ENCODE data around the gene TMEM234. TPM values are rescaled to one million over a fixed set of nuclear protein-coding genes. Genes with fewer than 3 reads are reported as not detected.

Gene TMEM234
- polyA plus RNA-seq (2011; rRNA removed), result 8.4 and 10.9 TPM in 2 replicates
- 9.1 and 9.6 TPM in 2 replicates for polyA plus RNA-seq (2012; cell fraction: cytosol; rRNA removed)
- 17.3 and 21.7 TPM in 2 replicates for polyA plus RNA-seq (2012; cell fraction: nucleus; rRNA removed)
- polyA plus RNA-seq (2017; fragmentation: RNase III; extraction: RNeasy Plus Mini Kit Qiagen cat#74134 plus additional on column Dnase treatment), result 12.0 to 12.1 TPM (median 12.0 TPM) in 3 replicates
- 18.8 and 20.0 TPM in 2 replicates for polyA minus RNA-seq (2011; rRNA and poly(A)+ RNA removed)

DNA sequence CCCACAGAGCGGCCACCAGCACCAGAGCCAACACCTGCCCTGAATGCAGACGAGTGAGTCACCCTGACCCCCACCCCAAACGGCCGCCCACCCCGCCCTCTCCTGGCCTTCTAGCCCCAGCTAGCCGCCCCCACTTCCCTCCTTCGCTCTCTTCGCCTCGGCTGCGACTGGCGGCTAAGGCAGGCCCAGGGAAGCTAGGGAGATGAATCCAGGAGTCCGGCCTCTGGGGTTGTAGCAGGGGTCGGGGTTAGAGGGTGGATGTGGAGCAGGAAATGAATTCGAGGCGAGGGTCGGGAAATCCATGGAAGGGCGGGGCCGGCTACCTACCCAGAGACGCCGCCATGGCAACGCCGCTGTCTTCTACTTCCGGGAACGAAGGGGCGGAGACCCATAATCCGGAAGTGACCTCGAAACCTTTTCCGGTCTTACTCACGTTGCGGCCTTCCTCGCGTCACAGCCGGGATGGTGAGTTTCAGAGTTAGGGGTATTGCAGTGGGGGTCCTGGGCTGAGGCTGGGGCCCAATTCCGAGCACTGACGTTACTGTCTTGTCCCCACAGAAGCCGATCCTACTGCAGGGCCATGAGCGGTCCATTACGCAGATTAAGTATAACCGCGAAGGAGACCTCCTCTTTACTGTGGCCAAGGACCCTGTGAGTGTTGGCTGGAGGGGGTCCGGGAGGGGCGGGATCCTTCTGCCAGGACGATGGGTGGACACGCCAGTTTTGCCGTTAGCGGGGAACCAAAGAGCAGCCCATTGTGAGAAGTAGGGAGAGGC is at the start of gene TMEM234, which contains the start of gene EIF3I:
Gene TMEM234, minus strand, starts transcription at position 374 of the 776 bp plus-strand sequence. Its CDS starts 31 bp downstream, at position 343.
Gene EIF3I, plus strand, starts transcription at position 428 of the 776 bp plus-strand sequence. Its CDS starts 35 bp downstream, at position 463.
- peak within 1 kb of the TSS; percentile 93 to 97 for H3K27ac ChIP-seq
- WGBS (ENCODE audit: missing lambda C conversion rate), result 4% methylated on average over 9 of the region's 46 CpGs
- no peaks in the 10 kb centered on the region for H3K9me3 ChIP-seq
- ChIA-PET CTCF (interaction anchor here (4.3 kb wide), 1 partner anchor 95 kb away, joined by 20 read pairs; no protein-coding TSS in a partner anchor), POLR2A (interaction anchor here (1.5 kb wide), 1 partner anchor 26 kb away, joined by 3 read pairs; no protein-coding TSS in a partner anchor)
- peak within 1 kb of the TSS; percentile 86 for H3K4me3 ChIP-seq
- no peak for FAIRE-seq
- ATAC-seq, result peak; percentile 97
- DNase-seq (ENCODE audit: low read depth in 1 of 2, low spot score in 1 of 2), result peak; percentile 84 to 89
- peak within 1 kb of the TSS; percentile 94 for H3K4me2 ChIP-seq
- peaks cover 18% of the 10 kb centered on the region for H3K4me1 ChIP-seq
- TF ChIP-seq, protein P1, sequence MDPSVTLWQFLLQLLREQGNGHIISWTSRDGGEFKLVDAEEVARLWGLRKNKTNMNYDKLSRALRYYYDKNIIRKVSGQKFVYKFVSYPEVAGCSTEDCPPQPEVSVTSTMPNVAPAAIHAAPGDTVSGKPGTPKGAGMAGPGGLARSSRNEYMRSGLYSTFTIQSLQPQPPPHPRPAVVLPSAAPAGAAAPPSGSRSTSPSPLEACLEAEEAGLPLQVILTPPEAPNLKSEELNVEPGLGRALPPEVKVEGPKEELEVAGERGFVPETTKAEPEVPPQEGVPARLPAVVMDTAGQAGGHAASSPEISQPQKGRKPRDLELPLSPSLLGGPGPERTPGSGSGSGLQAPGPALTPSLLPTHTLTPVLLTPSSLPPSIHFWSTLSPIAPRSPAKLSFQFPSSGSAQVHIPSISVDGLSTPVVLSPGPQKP (IDR thresholded peaks at IDR 0.05; ENCODE audit: low read depth, low read length), result no peak
- TF ChIP-seq MAFK (IDR thresholded peaks at IDR 0.05; ENCODE audit: partially characterized antibody) (no peak), EP300 (IDR thresholded peaks at IDR 0.05) (no peak), MAZ (IDR thresholded peaks at IDR 0.05; ENCODE audit: borderline replicate concordance, low read depth, low read length) (no peak), ZNF302 (CRISPR knock-in tag; IDR thresholded peaks at IDR 0.05) (no peak), HOXB13 (CRISPR knock-in tag; IDR thresholded peaks at IDR 0.05; ENCODE audit: low read depth) (no peak), CTCF (IDR thresholded peaks at IDR 0.05) (no peak), POLR2A (IDR thresholded peaks at IDR 0.05; ENCODE audit: low read length) (peak; percentile 53), HOXA7 (CRISPR knock-in tag; IDR thresholded peaks at IDR 0.05) (no peak), JUNB (IDR thresholded peaks at IDR 0.05) (no peak), POLR2AphosphoS2 (conservative IDR thresholded peaks at IDR 0.05; ENCODE audit: low read length) (no peak), HEYL (CRISPR knock-in tag; IDR thresholded peaks at IDR 0.05) (no peak), PHF8 (IDR thresholded peaks at IDR 0.05; ENCODE audit: borderline replicate concordance, low read depth) (peak; percentile 64; the same call in 1 of the 2 replicates), MAX (IDR thresholded peaks at IDR 0.05) (peak; percentile 77), CBX2 (IDR thresholded peaks at IDR 0.05; ENCODE audit: borderline replicate concordance, low read depth) (no peak), KDM5A (IDR thresholded peaks at IDR 0.05) (no peak), HOXB5 (CRISPR knock-in tag; IDR thresholded peaks at IDR 0.05) (no peak), ZC3H11A (IDR thresholded peaks at IDR 0.05) (no peak), TFCP2L1 (CRISPR knock-in tag; IDR thresholded peaks at IDR 0.05) (no peak), ATOH8 (CRISPR knock-in tag; IDR thresholded peaks at IDR 0.05; ENCODE audit: low read depth) (no peak), BHLHE40 (IDR thresholded peaks at IDR 0.05; ENCODE audit: low read depth, low read length) (no peak), FOXS1 (CRISPR knock-in tag; IDR thresholded peaks at IDR 0.05) (no peak), RARB (CRISPR knock-in tag; IDR thresholded peaks at IDR 0.05) (no peak), RCOR1 (IDR thresholded peaks at IDR 0.05; ENCODE audit: low read depth, low read length) (no peak), HDAC2 (IDR thresholded peaks at IDR 0.05) (no peak), EHF (CRISPR knock-in tag; IDR thresholded peaks at IDR 0.05) (no peak), CBX8 (IDR thresholded peaks at IDR 0.05) (no peak), ZFP36 (IDR thresholded peaks at IDR 0.05; ENCODE audit: borderline replicate concordance, partially characterized antibody) (no peak), RNF2 (IDR thresholded peaks at IDR 0.05; ENCODE audit: borderline replicate concordance, low read depth) (no peak), NPAS2 (CRISPR knock-in tag; IDR thresholded peaks at IDR 0.05; ENCODE audit: borderline replicate concordance) (no peak), FOSL2 (IDR thresholded peaks at IDR 0.05) (no peak), FOSL2 (CRISPR knock-in tag; IDR thresholded peaks at IDR 0.05) (peak; percentile 35), NFE2L2 (conservative IDR thresholded peaks at IDR 0.05; ENCODE audit: low read length) (no peak), CEBPB (IDR thresholded peaks at IDR 0.05) (no peak), NR3C1 (IDR thresholded peaks at IDR 0.05) (no peak)
- TF ChIP-seq, protein P2, sequence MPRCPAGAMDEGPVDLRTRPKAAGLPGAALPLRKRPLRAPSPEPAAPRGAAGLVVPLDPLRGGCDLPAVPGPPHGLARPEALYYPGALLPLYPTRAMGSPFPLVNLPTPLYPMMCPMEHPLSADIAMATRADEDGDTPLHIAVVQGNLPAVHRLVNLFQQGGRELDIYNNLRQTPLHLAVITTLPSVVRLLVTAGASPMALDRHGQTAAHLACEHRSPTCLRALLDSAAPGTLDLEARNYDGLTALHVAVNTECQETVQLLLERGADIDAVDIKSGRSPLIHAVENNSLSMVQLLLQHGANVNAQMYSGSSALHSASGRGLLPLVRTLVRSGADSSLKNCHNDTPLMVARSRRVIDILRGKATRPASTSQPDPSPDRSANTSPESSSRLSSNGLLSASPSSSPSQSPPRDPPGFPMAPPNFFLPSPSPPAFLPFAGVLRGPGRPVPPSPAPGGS (IDR thresholded peaks at IDR 0.05), result peak; percentile 60; the same call in 1 of the 3 replicates

All from A549 (cell line).